H1 (cell line): Measurements from ENCODE around the gene TCF7L2. TPM values are rescaled to one million over a fixed set of nuclear protein-coding genes. Genes with fewer than 3 reads are reported as not detected.

ENCODE experiments used
- CBX5 ChIP-seq: fragments of 300-800, 300-1000 bp; sonication (generic); IDR thresholded peaks from 2 replicates; pipeline ENCODE4 v1.7.1; 2016; ENCODE audit warnings: antibody characterized with exemption, low read length, low read depth
- CTBP2 ChIP-seq: IDR thresholded peaks from 2 replicates; pipeline ENCODE4 v1.7.0; 2011; ENCODE audit warnings: borderline replicate concordance, mild to moderate bottlenecking, moderate library complexity, mixed read lengths, low read length; ENCODE audit not compliant: insufficient read depth, insufficient read length
- NRF1 ChIP-seq: IDR thresholded peaks from 2 replicates; pipeline ENCODE4 v1.6.1; 2011; ENCODE audit warnings: mild to moderate bottlenecking, low read depth, low read length, improper control_type of control experiment
- PHF8 ChIP-seq: fragments of 200-600 bp; sonication (generic); conservative IDR thresholded peaks from 2 replicates; pipeline ENCODE4 v1.7.1; 2012; ENCODE audit warnings: low read depth, mild to moderate bottlenecking, inconsistent platforms, low read length, moderate library complexity
- SAP30 ChIP-seq: fragments of 300-600 bp; sonication (generic); IDR thresholded peaks from 2 replicates; pipeline ENCODE4 v1.7.1; 2012; ENCODE audit warnings: low read length, moderate library complexity, mild to moderate bottlenecking, inconsistent platforms; ENCODE audit not compliant: insufficient read depth, insufficient replicate concordance
- SIX5 ChIP-seq: IDR thresholded peaks from 2 replicates; pipeline ENCODE4 v1.6.1; 2011; ENCODE audit warnings: mild to moderate bottlenecking, low read depth, low read length
- YY1 ChIP-seq: IDR thresholded peaks from 2 replicates; pipeline ENCODE4 v1.6.1; 2011; ENCODE audit warnings: low read depth, mild to moderate bottlenecking, low read length
- polyA plus RNA-seq, 7 experiments: library from polyadenylated mRNA; depleted of rRNA in 3 of 7; stranded (reverse) in 5 of 7; unstranded in 2 of 7; fragments of >200 nt in 5 of 7; fragments of 200-250 nt in 2 of 7; gene quantifications; 1 replicate in 5 of 7; 2 replicates in 1 of 7; 4 replicates in 1 of 7; pipeline versions ENCODE4 v1.2.1 to v1.2.3, GENCODE V29; 2011 to 2013; ENCODE audit warnings: missing spikeins in 2 of 7, mixed read lengths in 2 of 7
- total RNA-seq: library from RNA; stranded (reverse); fragmentation: NEBNext Ultra II Directional; extraction: Animal tissue kit (Norgen Biotek cat#: 25700); gene quantifications from 2 replicates; pipeline ENCODE4 v1.2.1, GENCODE V29; 2021
- TF ChIP-seq, protein P1 (sequence below), 3 experiments: IDR thresholded peaks; 1 replicate in 2 of 3; 2 replicates in 1 of 3; pipeline versions ENCODE4 v1.5.1 to v1.6.1; 2011; ENCODE audit warnings: low read length in 3 of 3, mild to moderate bottlenecking in 3 of 3, inconsistent platforms in 2 of 3, low read depth in 1 of 3, moderate library complexity in 1 of 3; ENCODE audit not compliant: insufficient read depth in 1 of 3; ENCODE audit errors: control extremely low read depth in 1 of 3

TCF7L2 gene
- total and polyA plus RNA-seq, 2 of the 8 experiments (the other 6 are each of a cell fraction or from before 2014, with no cell fraction given): 33.9 to 67.3 TPM

DNA sequence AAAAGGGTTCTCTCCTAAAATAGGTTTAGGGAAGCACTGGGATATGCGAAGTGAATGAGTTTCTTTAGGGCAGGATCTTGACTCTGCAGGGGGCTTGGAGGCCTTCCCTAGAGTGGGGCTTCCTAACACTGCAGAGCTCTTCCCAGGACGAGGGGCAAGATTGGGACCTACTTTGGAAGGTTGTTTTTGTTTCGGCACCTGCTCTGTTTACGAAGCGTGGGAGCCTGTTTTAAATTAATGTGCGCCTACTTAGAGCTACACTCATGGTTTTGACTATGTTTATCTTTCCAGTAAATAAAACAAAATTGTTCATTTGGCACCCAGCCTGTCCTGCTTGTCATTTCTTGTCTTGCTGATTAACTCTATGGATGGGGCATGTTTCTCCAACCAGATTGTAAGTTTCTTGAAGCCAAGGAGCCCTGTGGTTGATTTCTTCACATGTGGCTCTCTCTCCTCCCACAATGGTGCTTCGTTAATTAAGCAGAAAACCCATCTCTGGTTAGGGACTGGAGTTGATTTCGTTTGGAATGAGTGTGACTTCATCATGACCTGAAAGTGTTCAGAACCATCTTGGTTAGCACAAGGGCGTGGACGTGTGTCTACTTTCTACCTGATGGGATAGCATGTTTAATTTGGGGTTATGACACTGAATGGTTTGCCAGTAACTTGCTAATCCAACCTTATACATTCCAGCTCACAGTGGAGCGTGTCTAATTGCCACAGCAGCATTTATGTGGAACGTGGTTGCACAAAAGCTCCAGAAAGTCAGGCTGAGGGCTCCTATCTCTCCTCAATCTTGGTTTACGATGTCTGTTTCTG, 98.1 kb downstream of the TCF7L2 start (continued):
- TF ChIP-seq, protein P1, sequence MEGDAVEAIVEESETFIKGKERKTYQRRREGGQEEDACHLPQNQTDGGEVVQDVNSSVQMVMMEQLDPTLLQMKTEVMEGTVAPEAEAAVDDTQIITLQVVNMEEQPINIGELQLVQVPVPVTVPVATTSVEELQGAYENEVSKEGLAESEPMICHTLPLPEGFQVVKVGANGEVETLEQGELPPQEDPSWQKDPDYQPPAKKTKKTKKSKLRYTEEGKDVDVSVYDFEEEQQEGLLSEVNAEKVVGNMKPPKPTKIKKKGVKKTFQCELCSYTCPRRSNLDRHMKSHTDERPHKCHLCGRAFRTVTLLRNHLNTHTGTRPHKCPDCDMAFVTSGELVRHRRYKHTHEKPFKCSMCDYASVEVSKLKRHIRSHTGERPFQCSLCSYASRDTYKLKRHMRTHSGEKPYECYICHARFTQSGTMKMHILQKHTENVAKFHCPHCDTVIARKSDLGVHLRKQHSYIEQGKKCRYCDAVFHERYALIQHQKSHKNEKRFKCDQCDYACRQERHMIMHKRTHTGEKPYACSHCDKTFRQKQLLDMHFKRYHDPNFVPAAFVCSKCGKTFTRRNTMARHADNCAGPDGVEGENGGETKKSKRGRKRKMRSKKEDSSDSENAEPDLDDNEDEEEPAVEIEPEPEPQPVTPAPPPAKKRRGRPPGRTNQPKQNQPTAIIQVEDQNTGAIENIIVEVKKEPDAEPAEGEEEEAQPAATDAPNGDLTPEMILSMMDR (IDR thresholded peaks at IDR 0.05; ENCODE audit: control extremely low read depth in 1 of 3, insufficient read depth in 1 of 3, low read depth in 1 of 3, low read length in 3 of 3): no peak
- TF ChIP-seq CBX5: no peak
- TF ChIP-seq CTBP2: no peak
- TF ChIP-seq YY1: no peak
- no peak for TF ChIP-seq PHF8
- TF ChIP-seq SAP30: no peak
- no peak for TF ChIP-seq SIX5
- TF ChIP-seq NRF1: no peak
